Measurements from ENCODE around the gene C10orf71.

Gene C10orf71

DNA sequence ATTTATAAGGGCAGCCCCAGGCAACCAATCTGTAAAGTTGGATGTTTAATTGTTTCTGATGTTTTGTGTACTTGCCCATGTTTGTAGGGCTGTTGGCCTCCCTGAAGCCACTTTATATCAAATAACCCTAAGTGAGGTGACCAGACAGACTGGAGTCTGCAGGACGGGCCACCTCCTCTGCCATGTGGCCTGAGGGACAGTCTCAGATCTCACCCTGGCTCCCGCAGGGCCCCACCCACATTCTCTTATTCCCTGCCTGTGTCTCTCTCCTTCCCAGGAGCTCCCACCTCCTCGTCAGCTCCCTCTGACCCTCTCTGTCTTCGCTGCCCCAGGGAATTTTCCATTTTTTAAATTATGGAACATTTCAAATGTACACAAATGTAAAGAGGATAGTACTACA, 9.5 kb upstream of the C10orf71 start:
- Histone ChIP-seq H3K27me3 (ENCODE audit: control insufficient read depth, low read length) (peaks cover 9% of the 10 kb centered on the region), H3K79me2 (ENCODE audit: control insufficient read depth, low read length) (no peaks in the 10 kb centered on the region), H4K20me1 (ENCODE audit: control insufficient read depth, insufficient read depth, low read depth, low read length) (no peaks in the 10 kb centered on the region), H3K9me2 (replicated peaks; ENCODE audit: control insufficient read depth, low read length) (no peaks in the 10 kb centered on the region), H3K4me3 (ENCODE audit: low read length) (no peak overlapping the region), H3K4me1 (ENCODE audit: control insufficient read depth, low read length) (no peaks in the 10 kb centered on the region), H3K4me2 (ENCODE audit: low read length) (no peak overlapping the region), H3K27ac (ENCODE audit: low read depth, low read length) (no peak overlapping the region), H3F3A (ENCODE audit: control insufficient read depth, insufficient read depth) (no peaks in the 10 kb centered on the region), H3K9me3 (ENCODE audit: control insufficient read depth, insufficient read depth, low read length) (no peaks in the 10 kb centered on the region), H3K36me3 (ENCODE audit: control insufficient read depth, low read length) (no peaks in the 10 kb centered on the region)
- TF ChIP-seq, protein P1, sequence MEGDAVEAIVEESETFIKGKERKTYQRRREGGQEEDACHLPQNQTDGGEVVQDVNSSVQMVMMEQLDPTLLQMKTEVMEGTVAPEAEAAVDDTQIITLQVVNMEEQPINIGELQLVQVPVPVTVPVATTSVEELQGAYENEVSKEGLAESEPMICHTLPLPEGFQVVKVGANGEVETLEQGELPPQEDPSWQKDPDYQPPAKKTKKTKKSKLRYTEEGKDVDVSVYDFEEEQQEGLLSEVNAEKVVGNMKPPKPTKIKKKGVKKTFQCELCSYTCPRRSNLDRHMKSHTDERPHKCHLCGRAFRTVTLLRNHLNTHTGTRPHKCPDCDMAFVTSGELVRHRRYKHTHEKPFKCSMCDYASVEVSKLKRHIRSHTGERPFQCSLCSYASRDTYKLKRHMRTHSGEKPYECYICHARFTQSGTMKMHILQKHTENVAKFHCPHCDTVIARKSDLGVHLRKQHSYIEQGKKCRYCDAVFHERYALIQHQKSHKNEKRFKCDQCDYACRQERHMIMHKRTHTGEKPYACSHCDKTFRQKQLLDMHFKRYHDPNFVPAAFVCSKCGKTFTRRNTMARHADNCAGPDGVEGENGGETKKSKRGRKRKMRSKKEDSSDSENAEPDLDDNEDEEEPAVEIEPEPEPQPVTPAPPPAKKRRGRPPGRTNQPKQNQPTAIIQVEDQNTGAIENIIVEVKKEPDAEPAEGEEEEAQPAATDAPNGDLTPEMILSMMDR (IDR thresholded peaks at IDR 0.05; ENCODE audit: low read depth, low read length, poor library complexity, severe bottlenecking): no peak
- TF ChIP-seq EZH2phosphoT487 (IDR thresholded peaks at IDR 0.05; ENCODE audit: borderline replicate concordance, low read length): no peak

DNA sequence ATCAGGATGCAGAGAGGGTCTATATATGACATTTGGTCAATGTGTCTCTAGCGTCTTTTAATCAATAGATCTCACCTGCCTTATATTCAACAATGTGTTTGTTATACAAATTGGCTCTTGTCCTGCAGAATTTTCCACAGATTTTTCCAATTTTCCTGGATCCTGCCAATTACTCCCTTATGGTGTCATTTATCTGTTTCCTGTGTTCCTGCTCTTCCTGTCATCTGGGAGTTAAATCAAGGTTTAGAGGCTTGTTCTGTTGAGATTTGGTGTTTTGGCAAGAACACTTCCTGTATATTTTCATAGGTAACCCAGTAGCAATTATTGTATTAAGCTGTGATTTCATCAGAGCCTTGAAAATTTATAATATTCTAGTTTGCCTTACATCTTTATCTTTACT, 8.8 kb upstream of the C10orf71 start:
- no peaks in the 10 kb centered on the region for H3K4me1 ChIP-seq (ENCODE audit: control insufficient read depth, low read length)
- H3K27me3 ChIP-seq (ENCODE audit: control insufficient read depth, low read length): peaks cover 9% of the 10 kb centered on the region
- no peaks in the 10 kb centered on the region for H3K9me2 ChIP-seq (replicated peaks; ENCODE audit: control insufficient read depth, low read length)
- H3K9me3 ChIP-seq (ENCODE audit: control insufficient read depth, insufficient read depth, low read length): no peaks in the 10 kb centered on the region
- H3K79me2 ChIP-seq (ENCODE audit: control insufficient read depth, low read length): no peaks in the 10 kb centered on the region
- H3K27ac ChIP-seq (ENCODE audit: low read depth, low read length): no peak overlapping the region
- TF ChIP-seq EZH2phosphoT487 (IDR thresholded peaks at IDR 0.05; ENCODE audit: borderline replicate concordance, low read length): no peak
- TF ChIP-seq, protein P1 (IDR thresholded peaks at IDR 0.05; ENCODE audit: low read depth, low read length, poor library complexity, severe bottlenecking): no peak
- H3K36me3 ChIP-seq (ENCODE audit: control insufficient read depth, low read length): no peaks in the 10 kb centered on the region
- no peaks in the 10 kb centered on the region for H3F3A ChIP-seq (ENCODE audit: control insufficient read depth, insufficient read depth)
- no peak overlapping the region for H3K4me3 ChIP-seq (ENCODE audit: low read length)
- H3K4me2 ChIP-seq (ENCODE audit: low read length): no peak overlapping the region
- no peaks in the 10 kb centered on the region for H4K20me1 ChIP-seq (ENCODE audit: control insufficient read depth, insufficient read depth, low read depth, low read length)

DNA sequence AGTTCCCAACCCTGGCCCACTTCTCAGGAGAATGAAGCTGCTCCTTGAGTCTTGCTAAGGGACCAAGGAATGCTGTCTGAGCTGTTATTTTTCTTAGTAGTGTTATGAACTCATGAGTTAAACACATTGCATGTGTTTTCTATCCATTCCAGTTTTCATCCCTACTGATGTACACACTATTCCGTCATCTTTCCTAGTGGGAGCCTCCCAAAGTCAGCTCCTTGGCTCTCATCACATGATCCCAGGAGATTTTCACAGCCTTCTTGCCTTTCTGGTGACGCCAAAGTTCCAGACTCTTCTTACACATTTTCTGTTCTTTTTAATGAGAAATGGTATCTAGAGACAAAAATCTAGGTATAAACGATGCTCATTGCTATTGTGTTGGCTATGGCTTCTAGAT, 8.4 kb upstream of the C10orf71 start:
- no peaks in the 10 kb centered on the region for H3K4me1 ChIP-seq (ENCODE audit: control insufficient read depth, low read length)
- no peak overlapping the region for H3K4me2 ChIP-seq (ENCODE audit: low read length)
- no peaks in the 10 kb centered on the region for H3K9me3 ChIP-seq (ENCODE audit: control insufficient read depth, insufficient read depth, low read length)
- no peak overlapping the region for H3K27ac ChIP-seq (ENCODE audit: low read depth, low read length)
- H3K27me3 ChIP-seq (ENCODE audit: control insufficient read depth, low read length): peaks cover 9% of the 10 kb centered on the region
- no peaks in the 10 kb centered on the region for H3K9me2 ChIP-seq (replicated peaks; ENCODE audit: control insufficient read depth, low read length)
- H3F3A ChIP-seq (ENCODE audit: control insufficient read depth, insufficient read depth): no peaks in the 10 kb centered on the region
- H4K20me1 ChIP-seq (ENCODE audit: control insufficient read depth, insufficient read depth, low read depth, low read length): no peaks in the 10 kb centered on the region
- no peaks in the 10 kb centered on the region for H3K79me2 ChIP-seq (ENCODE audit: control insufficient read depth, low read length)
- H3K4me3 ChIP-seq (ENCODE audit: low read length): no peak overlapping the region
- TF ChIP-seq, protein P1 (IDR thresholded peaks at IDR 0.05; ENCODE audit: low read depth, low read length, poor library complexity, severe bottlenecking): no peak
- no peaks in the 10 kb centered on the region for H3K36me3 ChIP-seq (ENCODE audit: control insufficient read depth, low read length)

All from DOHH2 (cell line).